GM18907 (cell line): ENCODE data around the gene HSH2D.
"Not testable (repeated sequence)": the region's sequence is repeated elsewhere in the genome, so short reads cannot be mapped to it uniquely, and the experiment has no call there.

Experiments
- ATAC-seq: cut with Tn5 transposase; IDR thresholded peaks from one replicate; pipeline ENCODE4 v1.9.1; 2021; ENCODE audit warnings: mild to moderate bottlenecking, moderate library complexity; ENCODE audit not compliant: unreplicated experiment

The HSH2D gene

DNA sequence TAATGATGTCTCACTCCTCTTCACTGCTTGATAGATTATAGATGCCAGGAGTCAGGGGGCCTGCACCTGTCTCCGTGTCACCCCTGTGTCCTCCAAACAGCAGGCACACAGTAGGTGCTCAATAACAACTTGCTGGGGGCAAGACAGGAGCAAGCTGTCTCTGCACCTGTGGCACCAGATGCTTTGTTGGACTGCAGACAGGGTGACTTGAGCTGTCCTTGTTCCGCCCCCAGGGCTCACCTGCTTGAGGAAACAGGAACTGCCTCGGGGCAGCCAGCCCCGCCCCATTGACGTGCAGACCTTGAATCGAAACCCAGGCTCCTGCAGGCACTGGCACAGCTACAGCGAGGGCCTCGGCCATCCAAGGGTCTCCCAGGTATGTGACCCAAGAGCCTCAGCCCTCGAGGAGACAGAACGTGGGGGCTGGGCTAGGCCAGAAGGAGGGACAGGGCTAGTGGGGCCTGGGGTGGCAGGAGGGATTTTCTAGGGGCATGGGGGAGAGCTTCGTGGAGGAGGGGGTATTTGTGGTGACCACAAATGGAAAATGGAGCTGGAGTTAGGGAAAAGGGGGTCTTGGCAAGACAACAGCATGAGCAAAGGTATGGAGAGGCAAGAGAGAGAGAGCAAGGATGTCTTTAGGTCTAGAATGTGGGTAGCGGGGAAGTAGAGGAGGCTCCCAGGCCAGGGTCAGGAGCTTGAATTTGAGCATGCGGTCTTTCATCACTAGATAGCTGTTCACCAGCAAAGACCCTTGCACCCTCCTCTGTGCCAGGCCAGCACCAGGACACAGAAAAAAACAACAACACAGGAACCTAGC lies at the start of gene HSH2D:
TSS of gene HSH2D (plus strand) at position 287 of the 817 bp plus-strand sequence. CDS start 5,066 bp downstream, outside the sequence.
- peak; percentile 54 for ATAC-seq

DNA sequence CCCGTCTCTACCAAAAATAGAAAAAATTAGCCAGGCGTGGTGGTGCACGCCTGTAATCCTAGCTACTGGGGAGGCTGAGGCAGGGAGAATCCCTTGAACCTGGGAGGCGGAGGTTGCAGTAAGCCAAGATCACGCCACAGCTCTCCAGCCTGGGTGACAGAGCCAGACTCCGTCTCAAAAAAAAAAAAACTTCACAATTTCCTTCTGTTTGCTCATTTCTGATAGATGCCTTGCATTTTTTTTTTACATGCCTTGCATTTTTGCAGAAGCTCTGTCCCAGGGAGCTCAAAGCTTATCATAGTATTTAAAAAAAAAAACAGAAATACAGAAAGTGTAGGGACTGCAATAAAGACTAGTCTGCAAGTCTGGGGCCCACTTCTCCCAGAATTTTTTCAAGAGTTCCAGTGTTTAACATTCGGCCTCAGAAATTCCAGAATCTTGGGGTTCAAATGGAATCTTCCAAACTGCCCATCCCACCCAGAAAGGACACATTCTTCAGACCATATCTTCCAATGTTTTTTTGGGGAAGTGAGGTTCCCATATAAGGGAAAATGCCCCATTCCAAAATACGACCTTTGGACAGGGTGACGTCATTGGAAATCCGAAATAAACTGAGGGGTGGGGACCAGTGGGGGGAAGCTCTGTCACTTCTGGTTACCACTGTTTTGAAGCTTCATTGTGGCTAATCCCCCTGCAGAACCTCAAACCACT lies 49.0 kb upstream of the HSH2D start:
- ATAC-seq, result no peak

- ATAC-seq, result no peak
Measured at GRCh38 chr19:16095071-16095571, 48.4 kb upstream of the HSH2D start.

GRCh38 chr19:16096280-16096855 lies 47.1 kb upstream of the HSH2D start:
- no peak for ATAC-seq

- ATAC-seq, result no peak
Measured at GRCh38 chr19:16098416-16098768, 45.1 kb upstream of the HSH2D start.

DNA sequence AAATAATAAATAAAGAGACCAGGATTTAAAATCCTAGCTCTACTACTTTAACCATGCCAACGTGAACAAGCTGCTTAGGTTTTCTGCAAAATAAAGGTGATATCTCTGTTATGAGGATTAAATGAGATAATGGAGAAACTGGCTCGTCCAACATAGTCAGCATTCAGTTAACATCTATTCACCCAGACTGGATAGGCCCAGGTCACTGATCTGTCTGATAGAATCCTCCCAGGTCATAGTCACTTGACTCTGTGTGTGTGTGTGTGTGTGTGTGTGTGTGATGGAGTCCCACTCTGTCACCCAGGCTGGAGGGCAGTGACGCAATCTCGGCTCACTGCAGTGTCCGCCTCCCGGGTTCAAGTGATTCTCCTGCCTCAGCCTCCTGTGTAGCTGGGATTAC lies 44.7 kb upstream of the HSH2D start:
- no peak for ATAC-seq

GRCh38 chr19:16099314-16099965 lies 44.0 kb upstream of the HSH2D start:
- ATAC-seq, result not testable (repeated sequence)

- ATAC-seq, result no peak
Measured at GRCh38 chr19:16100524-16100923, 43.0 kb upstream of the HSH2D start.

DNA sequence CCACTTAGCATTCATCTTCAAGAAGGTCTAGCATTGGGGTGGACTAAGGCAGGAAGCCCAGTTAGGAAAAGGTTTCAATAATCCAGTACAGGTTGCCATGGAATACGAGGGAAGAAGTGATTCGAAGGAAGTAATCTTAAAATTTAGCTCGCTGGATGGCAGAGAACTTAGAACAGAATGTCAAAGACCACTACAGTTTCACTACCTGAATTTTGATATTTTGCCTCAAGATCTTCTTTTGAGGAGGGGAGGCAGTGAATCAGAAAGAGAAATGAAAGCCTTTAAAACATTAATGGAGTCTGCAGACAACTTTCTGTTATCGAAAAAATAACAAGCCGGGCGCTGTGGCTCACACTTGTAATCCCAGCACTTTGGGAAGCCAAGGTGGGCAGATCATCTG lies 38.8 kb upstream of the HSH2D start:
- ATAC-seq, result no peak

DNA sequence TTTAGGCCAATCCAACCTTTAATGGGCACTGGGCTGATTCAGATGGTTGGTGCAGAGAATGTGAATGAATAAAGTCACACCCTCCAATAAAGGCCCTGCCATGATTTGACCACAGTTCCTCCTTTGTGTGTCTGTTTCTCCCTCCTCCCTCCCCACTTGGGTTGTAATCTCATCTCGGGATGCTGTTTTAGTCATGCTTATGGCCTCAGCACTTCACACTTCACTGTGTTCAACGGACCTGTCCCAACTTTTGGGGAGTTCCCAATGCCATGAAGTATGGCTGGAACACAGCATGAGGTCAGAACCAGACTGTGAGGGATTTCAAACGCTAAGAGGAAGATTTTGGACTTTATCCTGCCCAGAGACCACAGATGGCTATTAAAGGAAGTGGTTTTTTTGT lies 37.4 kb upstream of the HSH2D start:
- ATAC-seq, result no peak

DNA sequence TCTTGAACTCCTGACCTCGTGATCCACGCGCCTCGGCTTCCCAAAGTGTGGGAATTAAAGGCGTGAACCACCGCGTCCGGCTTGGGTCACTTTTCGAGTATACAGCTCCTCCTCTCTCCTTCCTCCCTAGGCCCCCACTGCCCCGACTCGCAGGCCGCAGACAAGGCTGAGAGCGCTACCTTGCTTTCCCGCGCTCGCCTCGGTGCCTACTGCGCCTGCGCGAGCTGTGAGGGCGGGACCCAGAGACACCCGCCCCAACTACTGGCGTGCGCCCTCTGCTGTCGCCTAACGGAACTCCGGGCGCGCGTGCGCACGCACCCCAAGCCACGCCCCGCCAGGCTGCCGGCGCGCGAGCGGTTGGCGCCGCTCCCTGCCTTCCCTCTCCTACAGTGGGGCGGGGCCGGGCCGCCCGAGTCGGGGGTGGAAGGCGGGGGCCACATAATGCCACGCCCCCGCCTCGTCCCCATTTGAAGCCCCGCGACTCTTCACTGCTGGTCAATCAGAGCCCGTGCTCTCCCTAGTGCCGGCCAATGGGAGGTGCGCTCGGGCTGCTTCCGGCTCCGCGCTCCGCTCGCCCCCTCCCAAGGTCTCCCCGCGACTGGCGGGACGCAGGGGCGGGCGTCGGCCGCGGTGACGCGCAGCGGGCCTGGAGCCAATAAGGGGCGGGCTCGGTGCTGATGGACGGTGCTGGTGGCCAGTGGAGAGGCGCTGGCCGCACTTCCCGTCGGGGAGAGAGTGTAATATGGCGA lies 32.2 kb upstream of the HSH2D start, which contains the start of gene RAB8A:
TSS of gene RAB8A (plus strand) at position 730 of the 749 bp plus-strand sequence. CDS start at position 743, 13 bp downstream.
- peak; percentile 85 for ATAC-seq

GRCh38 chr19:16111909-16112752 lies 31.4 kb upstream of the HSH2D start:
- ATAC-seq, result no peak

DNA sequence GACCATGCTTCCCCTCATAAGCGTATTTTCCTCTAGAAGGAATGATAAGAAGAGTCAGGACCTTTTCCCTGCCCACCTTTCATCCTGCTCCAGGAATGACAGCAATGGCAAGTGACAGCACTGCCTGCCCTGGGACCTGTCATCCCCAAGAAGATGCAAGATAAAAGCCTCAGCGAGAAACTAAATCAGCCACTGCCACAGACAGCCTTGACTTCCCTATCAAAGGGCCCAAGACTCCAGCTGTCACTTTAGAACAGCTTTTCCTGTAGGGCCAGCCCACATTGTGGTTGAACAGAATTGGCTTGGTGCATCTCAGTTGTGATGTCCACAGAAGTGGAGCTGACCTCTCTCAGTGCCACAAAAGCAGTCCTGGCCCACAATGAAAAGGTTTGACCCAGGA lies 30.7 kb upstream of the HSH2D start:
- ATAC-seq, result no peak

DNA sequence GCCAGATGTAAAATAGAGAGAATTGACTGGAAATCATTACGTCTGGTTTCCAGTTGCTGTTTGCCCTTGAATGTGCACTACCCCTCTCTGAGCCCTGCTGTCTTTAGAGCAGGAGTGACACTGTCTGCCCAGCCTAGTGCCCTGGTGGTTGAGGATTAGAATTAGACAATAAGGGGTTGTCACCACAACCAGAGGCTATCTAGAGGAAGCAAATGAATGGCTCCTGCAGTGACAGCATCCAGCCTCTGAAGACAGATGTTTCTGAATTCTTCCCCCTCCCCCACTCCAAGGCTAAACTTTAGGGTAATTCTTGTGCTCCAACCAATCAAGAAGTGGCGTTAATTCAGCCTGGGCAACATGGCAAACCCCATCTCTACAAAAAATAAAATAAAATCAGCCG lies 29.8 kb upstream of the HSH2D start:
- ATAC-seq, result no peak

GRCh38 chr19:16115301-16116039 lies 28.0 kb upstream of the HSH2D start:
- ATAC-seq, result no peak

DNA sequence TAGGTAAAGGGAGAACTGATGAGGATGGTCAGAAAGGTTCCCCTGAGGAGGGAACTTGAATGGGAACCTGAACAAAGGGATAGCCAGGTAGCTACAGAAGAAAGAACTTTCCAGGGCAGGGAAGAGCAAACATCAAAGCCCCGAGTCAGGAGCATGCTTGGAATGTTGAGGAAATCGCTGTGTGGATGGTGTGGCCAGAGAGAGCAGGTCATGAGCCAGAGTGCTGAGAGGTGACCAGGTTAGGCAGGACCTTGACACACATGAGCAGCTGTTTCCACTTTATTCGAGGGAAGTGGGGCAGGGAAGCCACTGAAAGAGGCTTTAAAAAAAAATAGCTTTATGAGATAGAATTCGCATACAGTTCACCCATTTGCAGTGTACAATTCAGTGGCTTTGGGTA lies 27.4 kb upstream of the HSH2D start:
- no peak for ATAC-seq

DNA sequence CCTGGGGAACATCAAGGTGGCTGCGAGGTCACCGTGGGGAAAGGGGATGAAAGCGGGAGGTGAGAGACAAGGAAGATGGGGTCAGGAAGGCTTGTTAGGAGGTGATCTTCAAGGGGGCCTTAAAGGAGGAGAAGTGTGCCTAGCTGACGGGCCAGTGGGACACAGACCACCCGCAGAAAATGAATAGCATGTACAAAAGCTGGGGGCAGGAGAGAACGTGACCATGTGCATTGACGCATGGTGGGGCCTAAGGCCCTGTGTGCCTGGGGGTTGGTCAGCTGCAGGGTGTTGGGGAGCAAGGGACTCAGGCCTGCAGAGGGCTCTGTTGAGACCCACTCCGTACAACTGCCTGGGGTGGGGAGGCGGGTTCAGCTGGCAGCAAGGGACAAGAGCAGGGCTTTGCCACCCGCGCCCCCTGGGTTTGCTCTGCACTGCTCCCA lies 25.9 kb upstream of the HSH2D start:
- peak; percentile 27 for ATAC-seq

DNA sequence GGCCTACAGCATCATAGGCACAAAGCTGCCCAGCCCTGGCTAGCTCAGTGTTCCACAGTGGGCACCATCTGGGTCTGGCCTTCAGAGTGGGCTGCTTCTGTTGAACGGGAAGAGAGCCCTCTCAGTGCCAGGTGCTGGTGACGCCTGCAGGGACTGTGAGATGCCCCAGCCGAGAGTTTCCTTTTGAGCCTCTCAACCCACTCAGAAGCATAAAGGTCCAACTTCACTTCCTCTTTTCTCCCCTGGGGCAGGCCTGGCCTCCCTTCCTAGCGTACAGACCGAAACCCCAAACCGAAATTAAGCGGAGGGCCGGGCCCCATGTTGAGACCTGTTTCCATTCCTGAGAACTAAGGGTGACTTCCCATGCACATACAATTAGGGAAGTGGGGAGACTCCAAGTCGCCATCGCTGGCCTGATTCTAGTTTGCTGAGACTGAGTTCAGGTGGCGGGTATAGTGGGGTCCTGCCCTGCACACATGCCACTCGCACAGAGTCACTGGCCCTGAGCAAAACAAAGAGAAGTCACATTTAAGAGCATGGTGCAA lies 24.9 kb upstream of the HSH2D start:
- ATAC-seq, result peak; percentile 81
